ENCODE data around the gene FAM114A2.

Gene FAM114A2

DNA sequence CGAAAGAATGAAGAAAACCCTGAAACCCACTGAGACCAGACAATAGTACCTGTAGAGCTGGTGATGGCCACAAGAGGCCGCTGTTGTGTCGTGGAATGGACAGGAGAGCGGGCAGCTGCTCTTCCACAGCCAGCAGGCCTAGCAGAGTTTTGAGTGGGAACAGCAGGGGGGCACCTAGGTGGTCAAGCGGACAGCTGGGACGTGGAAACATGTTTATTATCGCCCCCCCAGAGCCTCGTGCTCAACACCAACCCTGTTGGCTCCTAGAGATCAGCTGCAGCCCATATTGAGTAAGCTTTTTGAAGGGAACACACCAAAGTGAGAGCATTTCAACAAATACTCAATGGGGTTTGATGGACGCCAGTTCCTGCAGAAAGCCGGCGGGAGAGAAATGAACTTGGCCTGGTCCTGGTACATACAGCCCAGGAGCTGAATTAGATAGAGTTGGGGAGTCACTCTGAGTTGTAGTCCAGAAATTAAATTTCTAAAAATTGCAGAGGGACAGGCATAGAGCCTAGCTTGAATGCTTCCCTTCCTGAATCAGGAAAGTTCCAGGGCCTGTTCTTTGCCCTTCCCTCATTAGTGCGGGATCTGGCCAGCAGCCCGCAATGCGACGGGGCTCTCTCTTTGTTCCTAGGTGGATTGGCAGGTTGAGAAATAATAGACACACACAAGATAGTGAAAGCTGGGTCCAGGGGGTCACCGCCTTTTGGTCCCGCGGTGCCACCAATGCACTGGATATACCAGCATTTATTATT, 33.9 kb upstream of the FAM114A2 start (continued):
- TF ChIP-seq ZNF776 (tag by site-specific recombination; IDR thresholded peaks at IDR 0.05; ENCODE audit: borderline replicate concordance) (no peak), ZNF692 (tag by site-specific recombination; IDR thresholded peaks at IDR 0.05) (no peak), EGR2 (tag by site-specific recombination; IDR thresholded peaks at IDR 0.05; ENCODE audit: low read depth) (no peak), ZXDB (tag by site-specific recombination; IDR thresholded peaks at IDR 0.05) (no peak), ZNF266 (tag by site-specific recombination; IDR thresholded peaks at IDR 0.05; ENCODE audit: low read depth) (no peak), ZNF26 (tag by site-specific recombination; IDR thresholded peaks at IDR 0.05) (no peak), ZNF677 (tag by site-specific recombination; IDR thresholded peaks at IDR 0.05) (no peak), GLI4 (tag by site-specific recombination; IDR thresholded peaks at IDR 0.05) (no peak), ZNF610 (tag by site-specific recombination; IDR thresholded peaks at IDR 0.05; ENCODE audit: borderline replicate concordance) (no peak), GLIS1 (tag by site-specific recombination; IDR thresholded peaks at IDR 0.05) (peak; percentile 89), ZNF660 (tag by site-specific recombination; IDR thresholded peaks at IDR 0.05) (peak; percentile 66; the same call in 1 of the 2 replicates), ZNF768 (tag by site-specific recombination; IDR thresholded peaks at IDR 0.05) (no peak), PBX3 (CRISPR knock-in tag; IDR thresholded peaks at IDR 0.05) (no peak), ZBTB6 (tag by site-specific recombination; IDR thresholded peaks at IDR 0.05) (no peak), ZNF302 (tag by site-specific recombination; IDR thresholded peaks at IDR 0.05; ENCODE audit: low read depth) (no peak), ZNF324 (tag by site-specific recombination; IDR thresholded peaks at IDR 0.05) (no peak), ZNF571 (tag by site-specific recombination; IDR thresholded peaks at IDR 0.05) (no peak), SCRT2 (tag by site-specific recombination; IDR thresholded peaks at IDR 0.05) (peak; percentile 54), GFI1B (tag by site-specific recombination; IDR thresholded peaks at IDR 0.05) (no peak), ZNF670 (tag by site-specific recombination; IDR thresholded peaks at IDR 0.05; ENCODE audit: low read depth) (no peak), ZNF658 (tag by site-specific recombination; IDR thresholded peaks at IDR 0.05) (no peak), ZNF404 (tag by site-specific recombination; IDR thresholded peaks at IDR 0.05) (no peak), ZNF155 (tag by site-specific recombination; IDR thresholded peaks at IDR 0.05) (no peak), ZNF426 (tag by site-specific recombination; IDR thresholded peaks at IDR 0.05) (no peak), ZNF140 (tag by site-specific recombination; IDR thresholded peaks at IDR 0.05) (no peak), ZNF121 (tag by site-specific recombination; IDR thresholded peaks at IDR 0.05) (no peak), GLIS2 (tag by site-specific recombination; IDR thresholded peaks at IDR 0.05) (peak; percentile 44; the same call in 1 of the 2 replicates), ZNF214 (tag by site-specific recombination; IDR thresholded peaks at IDR 0.05; ENCODE audit: borderline replicate concordance) (no peak), ZNF416 (tag by site-specific recombination; IDR thresholded peaks at IDR 0.05) (no peak), ZNF16 (tag by site-specific recombination; IDR thresholded peaks at IDR 0.05; ENCODE audit: low read depth) (no peak), ZNF350 (tag by site-specific recombination; IDR thresholded peaks at IDR 0.05) (no peak), RBAK (tag by site-specific recombination; IDR thresholded peaks at IDR 0.05) (no peak)
- TF ChIP-seq, protein P1, sequence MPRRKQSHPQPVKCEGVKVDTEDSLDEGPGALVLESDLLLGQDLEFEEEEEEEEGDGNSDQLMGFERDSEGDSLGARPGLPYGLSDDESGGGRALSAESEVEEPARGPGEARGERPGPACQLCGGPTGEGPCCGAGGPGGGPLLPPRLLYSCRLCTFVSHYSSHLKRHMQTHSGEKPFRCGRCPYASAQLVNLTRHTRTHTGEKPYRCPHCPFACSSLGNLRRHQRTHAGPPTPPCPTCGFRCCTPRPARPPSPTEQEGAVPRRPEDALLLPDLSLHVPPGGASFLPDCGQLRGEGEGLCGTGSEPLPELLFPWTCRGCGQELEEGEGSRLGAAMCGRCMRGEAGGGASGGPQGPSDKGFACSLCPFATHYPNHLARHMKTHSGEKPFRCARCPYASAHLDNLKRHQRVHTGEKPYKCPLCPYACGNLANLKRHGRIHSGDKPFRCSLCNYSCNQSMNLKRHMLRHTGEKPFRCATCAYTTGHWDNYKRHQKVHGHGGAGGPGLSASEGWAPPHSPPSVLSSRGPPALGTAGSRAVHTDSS (tag by site-specific recombination; IDR thresholded peaks at IDR 0.05) = no peak
- TF ChIP-seq, protein P2, sequence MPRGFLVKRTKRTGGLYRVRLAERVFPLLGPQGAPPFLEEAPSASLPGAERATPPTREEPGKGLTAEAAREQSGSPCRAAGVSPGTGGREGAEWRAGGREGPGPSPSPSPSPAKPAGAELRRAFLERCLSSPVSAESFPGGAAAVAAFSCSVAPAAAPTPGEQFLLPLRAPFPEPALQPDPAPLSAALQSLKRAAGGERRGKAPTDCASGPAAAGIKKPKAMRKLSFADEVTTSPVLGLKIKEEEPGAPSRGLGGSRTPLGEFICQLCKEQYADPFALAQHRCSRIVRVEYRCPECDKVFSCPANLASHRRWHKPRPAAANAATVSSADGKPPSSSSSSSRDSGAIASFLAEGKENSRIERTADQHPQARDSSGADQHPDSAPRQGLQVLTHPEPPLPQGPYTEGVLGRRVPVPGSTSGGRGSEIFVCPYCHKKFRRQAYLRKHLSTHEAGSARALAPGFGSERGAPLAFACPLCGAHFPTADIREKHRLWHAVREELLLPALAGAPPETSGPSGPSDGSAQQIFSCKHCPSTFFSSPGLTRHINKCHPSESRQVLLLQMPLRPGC (tag by site-specific recombination; IDR thresholded peaks at IDR 0.05) = no peak
